IPS DF 4.7 (cell line): ENCODE results near the gene COL23A1.
"Not testable (repeated sequence)": the region's sequence is repeated elsewhere in the genome, so short reads cannot be mapped to it uniquely, and the experiment has no call there.

Experiments
- DNase-seq: peaks from one replicate; pipeline ENCODE4 v3.0.0-alpha.2; 2013; ENCODE audit warnings: low spot score; ENCODE audit errors: extremely low read depth

The COL23A1 gene

DNA sequence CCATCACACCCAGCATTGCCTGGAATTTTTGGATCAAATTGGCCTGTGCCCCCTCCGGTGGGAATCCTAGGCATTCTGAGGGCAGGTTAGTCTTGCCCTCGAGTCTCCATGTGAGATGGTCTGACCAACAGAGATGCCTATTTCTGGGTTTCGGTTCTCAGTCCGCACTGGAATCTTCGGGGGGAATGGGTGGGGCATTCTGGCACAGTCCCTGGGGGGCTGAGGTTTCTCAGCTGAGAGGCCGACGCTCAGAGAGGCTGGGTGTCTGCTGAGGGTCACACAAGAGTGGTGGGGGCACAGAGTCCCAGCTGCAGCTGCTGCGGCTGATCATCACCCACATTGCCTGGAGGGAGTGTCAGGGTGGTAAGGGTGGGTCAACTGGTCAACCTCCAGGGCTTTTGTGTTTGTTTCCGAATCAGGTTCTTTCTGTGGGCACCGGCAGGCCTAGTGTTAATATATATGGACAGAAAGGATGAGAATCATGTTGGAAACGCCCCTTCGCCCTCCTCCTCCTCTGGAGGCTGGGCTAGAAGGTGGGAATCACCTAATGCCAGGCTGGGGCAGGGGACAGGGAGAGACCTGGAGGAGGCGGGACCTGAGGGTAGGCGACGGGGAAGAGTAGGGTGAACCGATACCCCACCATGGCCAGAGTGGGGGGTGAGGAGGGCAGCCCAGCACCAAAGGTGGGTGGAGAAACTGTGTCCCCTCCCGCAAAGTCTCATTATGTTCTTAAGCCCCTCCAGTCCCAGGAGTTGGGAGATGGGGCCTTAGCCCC lies 208.1 kb downstream of the COL23A1 start:
- no peak for DNase-seq

DNA sequence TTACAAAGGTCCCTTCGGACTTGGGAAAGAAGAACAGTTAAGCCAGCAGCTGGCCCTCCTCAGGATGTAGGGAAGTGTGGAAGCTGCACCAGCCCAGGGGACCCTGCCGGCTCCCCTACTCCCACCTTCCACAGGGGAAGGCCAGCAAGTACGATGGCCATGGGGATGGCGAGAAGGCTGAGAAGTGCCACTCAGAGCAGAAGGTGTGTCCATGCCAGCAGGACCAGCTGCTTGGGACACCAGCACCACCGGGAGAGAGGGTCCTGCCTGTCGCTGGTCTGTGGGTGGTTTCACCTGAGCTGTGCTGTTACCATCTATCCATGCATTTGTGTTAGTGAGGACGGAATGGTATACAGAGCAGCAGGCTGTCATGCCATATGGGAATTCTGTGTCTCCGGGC lies 209.0 kb downstream of the COL23A1 start:
- no peak for DNase-seq

DNA sequence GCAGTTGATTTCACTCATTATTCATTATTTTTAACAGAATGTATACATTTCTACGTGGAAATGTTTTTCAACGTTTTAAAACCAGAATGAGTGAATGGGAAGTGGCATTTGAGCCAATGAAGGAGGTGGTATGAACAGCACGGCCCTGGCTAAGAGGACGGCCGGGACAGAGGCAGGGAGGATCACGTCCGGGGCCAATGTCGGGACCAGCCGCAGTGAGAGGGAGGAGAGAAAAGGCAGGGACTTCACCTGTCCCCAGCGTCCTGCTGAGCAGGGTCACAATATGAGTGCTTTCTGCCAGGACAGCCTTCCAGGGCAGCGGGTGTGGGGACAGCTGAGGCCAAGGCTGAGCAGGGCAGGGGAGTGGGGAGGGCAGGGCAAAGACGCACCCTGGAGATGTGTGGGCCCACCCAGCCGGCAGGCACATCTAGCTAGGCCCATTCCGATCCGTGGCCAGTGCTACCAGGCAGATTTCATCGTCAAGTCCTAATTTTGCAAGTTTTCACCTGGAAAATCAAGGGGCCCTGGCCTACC lies 209.6 kb downstream of the COL23A1 start:
- no peak for DNase-seq

DNA sequence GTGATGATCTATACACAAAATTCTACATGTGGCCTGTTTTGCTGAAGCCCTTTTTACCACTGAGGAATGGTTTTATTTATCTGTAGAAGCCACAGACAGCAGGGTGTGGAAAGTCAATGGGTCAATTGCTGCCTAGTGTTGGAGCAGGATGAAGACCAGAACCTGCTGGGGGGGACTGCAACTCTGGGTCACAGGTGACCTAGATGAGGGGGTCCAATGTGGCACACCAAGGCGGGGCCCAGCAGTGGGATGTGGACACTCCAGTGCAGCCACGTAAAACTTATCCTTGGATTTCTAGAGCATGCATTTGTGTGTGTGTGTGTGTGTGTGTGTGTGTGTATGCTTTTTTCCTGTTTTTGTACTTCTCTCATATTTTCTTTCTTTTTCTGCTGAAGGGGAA lies 210.1 kb downstream of the COL23A1 start:
- DNase-seq, result no peak

DNA sequence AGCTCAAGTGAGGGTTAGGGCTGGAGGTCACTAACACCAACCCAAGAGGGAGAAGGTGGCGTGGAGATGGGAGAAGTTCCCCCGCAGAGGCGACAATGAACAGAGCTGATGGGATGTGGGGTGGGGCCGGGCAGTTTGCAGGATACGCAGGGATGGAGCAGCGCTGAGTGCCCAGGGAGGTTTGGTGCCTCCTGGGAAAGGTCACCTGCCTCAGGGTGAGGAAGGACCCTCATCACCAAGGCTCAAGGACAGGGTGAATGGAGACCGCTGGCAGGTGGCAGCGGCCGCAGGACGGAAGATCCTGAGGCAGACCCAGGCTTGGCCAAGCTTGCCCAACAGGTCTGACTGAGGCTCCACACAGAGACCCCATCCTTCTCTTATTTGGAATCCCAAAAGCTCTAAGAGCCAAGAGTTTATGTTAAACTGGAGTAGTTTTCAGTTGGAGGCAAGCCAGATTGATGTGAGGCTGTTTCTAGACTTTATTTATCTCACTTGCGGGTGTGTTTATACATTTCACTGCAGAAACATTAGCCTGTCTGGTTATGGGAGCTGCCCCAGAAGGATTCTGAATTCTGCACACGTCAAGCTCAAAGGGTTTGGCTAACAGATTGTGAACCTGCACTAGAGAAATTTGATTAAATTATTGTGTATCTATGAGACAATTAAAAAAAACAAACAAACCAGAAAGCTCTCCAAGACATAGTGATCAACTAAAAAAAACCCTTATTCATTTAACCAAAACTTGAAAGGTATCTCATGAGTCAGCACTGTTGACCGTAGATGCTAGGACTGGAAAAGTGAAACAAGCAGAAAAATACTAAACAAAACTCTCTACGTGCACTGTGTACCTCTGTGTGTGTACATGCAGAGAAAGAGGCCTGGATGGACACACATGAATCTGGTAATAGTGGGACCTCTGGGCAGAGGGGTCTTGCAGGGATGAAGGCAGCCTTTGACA lies 211.4 kb downstream of the COL23A1 start:
- no peak for DNase-seq

DNA sequence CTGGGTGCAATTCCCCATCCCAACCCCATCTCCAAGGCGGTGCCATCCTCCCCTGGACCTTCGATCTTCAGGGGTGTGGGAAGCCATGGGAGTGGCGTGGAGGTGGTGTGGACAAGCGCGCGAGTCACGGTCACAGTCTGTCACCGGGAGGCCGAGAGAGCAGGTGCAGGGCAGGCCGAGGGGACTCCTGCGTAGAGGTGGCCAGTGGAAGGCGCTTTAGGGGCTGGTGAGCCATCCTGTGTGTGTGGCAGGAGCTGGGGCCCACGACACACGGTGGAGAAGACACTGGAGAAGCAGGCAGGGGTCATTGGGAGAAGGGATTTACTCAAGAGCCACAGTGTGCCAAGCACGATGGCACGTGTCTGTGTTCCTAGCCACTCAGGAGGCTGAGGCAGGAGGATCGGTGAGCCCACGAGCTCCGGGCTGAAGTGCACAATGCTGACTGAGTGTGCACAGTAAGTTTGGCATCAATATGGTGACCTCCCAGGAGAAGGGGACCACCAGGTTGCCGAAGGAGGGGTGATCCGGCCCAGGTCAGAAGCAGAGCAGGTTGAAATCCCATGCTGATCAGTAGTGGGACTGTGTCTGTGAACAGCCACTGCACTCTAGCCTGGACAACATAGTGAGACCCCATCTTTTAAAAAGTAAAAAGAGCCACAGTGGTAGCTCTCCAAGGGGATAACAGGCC lies 212.5 kb downstream of the COL23A1 start:
- no peak for DNase-seq

DNA sequence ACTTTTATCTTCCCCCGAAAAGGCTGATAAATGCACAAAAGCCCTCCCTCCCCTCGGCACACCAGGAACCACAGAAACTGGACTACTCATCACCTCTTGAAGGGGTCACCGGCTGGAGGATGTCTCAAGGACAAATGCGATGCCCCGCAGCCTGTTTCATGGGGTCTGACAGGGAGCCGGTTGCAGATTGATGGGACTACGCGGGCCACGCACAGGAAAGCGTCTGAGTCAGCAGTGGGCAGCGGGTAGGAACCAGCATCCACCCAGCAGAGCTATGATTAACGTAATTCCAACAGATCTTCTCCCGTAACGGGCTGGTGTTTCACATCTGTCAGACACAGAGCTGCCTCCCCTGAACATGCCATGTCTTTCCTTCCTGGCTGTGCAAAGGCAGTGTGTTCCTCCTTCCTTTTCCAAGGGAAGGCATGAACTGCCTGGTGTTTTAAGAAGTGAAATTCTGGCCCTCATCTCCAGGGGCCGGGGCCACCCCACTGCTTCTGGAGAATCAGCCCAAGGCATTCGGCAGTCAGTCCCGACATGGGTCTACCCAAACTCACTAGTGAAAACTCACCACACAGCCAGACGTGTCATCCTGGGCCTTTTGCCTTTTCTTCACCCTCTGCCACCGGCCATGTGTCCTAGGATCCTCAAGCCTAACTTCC lies 213.1 kb downstream of the COL23A1 start:
- DNase-seq, result no peak

DNA sequence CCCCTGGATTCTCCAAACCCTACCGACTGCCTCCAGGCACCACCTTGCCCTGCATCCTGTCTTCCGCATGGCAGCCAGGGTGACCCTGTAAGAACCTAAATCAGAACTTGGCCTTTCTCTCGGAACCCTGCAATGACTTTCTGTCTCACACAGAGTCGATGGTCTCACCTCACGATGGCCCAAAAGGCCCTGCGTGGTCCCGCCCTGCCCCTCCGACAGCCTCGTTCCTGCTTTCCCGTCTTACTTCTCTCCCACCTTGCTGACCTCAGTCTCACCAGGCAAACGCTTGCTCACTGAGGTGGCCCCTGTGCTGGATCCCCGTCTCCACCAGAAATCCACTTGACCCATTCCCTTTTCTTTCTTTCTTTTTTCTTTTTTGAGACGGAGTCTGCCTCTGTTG lies 214.8 kb downstream of the COL23A1 start:
- DNase-seq, result no peak

DNA sequence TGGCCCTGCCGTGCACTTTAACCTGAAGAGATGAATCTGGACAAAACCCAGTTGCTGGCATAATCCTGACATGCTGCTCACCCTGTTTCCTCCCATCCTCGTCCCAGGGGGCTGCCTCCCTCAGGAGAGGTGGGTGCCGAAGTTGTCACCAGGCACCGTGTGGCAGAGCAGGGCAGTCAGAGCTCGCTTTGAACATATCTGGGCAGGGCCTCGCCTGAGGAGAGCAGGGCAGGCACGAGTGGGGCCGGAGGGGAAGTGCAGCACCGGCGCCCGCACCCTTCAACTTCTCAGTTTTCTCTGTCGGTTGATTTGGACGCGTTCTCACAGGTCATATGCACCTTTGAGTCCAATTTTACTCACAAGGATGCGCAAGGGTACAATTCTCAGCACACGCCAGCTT lies 216.5 kb downstream of the COL23A1 start:
- DNase-seq, result no peak

DNA sequence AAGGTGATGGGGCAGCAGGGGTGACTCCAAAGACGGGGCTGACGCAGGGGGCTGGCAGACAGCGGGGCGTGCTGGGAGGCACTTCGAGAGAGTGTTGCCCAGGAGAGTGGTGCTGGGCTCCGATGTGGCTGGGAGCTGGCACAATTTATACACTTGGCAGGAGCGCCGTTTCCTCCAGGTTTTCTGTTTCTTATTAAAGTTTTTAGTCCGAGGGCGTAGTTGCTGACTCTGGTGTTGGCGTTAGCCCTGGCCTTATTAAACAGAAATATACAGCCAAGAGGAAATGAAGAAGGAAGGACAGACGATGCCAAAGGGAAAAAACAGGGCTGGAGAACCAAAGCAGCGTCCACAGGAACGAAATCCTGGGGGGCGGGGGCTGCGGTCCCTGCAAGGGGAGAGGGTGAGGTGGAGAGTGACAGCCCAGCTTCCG lies 218.0 kb downstream of the COL23A1 start:
- DNase-seq, result no peak

DNA sequence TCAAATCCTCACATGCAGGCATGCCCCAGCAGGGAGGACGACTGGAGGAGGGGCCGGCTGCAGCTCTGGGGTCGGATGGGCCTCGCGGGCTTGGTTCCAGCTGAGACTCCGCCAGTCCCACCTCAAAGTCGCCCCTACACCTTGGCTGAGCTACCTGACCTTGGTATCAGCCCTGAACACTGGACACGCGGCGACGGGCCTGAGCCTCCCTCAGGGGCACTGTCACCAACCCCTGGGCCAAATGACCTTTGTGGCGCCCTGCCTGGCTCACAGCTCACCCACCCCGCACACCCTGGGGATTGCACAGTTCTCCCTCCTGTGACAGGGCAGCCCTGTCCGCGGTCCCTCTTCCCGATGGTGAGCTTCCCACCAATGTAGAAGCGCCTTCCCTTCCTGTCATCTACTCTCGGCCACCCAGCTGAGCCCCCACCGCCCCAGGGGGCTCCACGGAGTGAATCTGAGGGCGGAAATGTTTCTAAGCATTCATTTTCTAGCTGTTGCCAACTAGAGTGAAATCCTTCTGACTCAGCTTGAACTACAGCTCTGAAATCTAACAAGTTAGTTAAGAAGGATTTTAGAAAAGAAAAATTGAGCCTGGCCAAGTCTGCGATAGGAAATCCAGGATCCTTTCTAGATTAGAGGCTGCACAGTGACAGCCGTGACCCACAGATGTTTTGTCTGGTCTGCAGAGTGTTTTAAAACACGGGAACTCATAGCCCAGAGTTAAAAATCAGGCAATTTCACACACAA lies 218.7 kb downstream of the COL23A1 start:
- no peak for DNase-seq

DNA sequence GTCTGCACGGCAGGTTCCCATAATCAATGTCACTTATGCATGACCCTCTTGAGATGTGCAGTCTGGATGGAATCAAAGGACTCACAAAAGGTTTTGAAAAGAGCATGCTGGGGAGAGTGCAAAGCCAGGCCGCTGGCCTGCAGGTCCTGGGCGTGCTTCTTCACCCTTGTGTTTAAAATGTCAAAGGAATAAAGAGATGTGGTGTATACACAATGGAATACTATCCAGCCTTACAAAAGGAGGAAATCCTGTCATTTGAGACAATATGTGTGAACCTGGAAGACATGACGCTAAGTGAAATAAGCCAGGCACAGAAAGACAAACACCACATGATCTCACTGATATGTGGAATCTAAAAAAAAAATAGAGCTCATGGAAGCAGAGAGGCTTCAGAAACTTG lies 220.1 kb downstream of the COL23A1 start:
- DNase-seq, result no peak

DNA sequence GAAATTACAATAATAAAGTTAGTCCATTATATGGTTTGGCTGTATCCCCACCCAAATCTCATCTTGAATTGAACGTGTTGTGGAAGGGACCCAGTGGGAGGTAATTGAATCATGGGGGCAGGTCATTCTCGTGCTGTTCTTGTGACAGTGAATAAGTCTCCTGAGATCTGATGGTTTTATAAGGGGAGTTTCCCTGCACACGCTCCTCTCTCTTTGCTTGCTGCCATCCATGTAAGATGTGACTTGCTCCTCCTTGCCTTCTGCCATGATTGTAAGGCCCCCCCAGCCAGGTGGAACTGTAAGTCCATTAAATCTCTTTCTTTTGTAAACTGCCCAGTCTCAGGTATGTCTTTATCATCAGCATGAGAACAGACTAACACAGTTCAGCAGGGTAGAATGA lies 220.7 kb downstream of the COL23A1 start:
- not testable (repeated sequence) for DNase-seq

DNA sequence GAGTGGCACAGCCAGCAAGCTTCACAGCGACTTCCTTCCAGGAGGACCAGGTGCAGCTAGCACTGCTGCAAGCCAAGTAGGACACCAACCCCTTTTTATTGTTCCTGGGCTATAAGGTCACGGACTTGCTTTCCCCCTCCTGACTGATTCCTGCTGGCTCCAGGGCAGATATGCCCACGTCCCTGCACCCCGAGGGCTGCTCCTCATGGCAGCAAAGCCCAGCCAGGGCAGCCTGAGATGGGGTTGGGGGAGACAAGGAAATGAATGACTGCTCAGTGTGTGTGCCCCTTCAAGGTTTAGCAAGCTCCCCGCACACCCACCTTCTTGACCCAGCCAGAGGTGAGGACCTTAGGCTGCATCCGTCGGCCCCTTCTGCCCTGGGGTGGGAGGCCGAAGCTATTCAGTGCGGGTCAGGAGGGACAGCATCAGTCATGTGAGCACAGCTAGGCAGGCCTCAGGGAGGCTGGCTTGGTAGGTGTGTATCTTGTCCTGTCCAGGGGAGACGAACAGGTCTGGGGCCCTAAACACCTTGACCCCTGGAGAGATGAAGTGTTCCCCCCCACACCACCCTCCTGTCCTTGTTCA lies 221.4 kb downstream of the COL23A1 start:
- DNase-seq, result no peak

DNA sequence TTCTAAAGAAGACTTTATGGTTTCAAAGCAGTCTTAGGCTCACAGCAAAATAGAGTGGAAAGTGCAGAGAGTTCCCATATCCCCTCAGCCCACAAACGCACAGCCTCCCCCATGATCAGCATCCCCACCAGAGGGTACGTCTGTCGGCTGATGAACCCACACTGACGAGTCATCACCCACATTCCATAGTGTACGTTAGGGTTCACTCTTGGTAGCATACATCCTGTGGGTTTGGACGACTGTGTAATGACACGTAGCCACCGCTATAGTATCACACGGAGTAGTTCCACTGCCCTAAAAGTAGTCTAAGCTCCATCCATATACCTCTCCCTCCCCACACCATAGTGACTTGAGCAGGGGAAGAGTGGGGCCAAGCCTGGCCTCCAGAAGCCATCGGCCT lies 221.9 kb downstream of the COL23A1 start:
- no peak for DNase-seq

DNA sequence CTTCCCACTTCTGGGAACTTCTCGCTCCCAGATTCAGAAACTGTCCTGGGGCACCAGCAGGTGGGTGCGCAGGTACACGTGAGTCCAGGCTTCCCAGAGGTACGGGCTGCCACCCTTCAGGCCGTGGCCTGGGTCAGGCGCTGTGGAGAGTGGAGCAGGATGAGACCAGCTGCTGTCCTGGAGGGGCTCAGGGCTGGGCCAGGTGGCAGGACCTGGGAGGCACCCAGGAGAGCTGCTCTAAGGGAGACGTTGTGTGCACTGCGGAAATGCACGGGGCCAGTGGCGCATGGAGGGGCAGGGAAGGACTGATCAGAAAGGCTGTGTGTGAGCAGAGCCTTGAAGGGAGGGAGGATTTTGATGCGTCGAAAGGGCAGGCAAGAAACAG lies 222.5 kb downstream of the COL23A1 start:
- no peak for DNase-seq

DNA sequence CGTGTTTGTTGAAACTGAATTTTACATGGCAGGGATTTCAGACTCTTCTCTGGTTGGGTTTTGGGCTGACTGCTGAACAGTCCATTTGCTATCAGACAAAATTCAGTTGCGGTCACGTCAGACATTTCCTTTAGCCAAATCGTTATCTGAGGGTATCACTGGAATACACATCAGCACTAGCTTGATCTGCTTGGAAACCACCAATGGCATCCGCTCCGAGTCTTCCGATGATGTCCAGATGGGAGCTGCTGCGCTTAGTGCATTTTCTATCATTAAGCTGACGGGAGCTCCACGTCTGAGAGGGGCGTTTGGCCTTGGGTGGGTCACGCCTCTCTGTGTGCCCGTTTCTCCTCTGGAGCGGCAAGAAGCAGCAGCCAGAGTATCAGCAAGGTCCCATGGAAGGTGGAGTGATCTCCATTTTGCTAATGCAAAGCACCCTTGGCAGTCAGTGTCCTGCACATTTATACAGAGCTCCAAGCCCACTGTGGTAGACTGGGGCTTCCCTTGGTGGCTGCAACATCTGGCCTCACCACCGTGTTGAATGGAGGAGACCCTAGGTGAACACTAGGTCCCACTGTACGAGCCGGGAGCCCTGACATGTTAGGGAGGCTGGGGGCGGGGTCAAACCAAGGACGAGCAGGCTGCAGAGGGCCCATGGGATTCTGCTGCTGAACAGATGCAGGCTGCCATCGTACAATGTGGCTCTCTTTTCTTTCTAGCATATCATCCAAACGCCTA lies 223.0 kb downstream of the COL23A1 start:
- no peak for DNase-seq

DNA sequence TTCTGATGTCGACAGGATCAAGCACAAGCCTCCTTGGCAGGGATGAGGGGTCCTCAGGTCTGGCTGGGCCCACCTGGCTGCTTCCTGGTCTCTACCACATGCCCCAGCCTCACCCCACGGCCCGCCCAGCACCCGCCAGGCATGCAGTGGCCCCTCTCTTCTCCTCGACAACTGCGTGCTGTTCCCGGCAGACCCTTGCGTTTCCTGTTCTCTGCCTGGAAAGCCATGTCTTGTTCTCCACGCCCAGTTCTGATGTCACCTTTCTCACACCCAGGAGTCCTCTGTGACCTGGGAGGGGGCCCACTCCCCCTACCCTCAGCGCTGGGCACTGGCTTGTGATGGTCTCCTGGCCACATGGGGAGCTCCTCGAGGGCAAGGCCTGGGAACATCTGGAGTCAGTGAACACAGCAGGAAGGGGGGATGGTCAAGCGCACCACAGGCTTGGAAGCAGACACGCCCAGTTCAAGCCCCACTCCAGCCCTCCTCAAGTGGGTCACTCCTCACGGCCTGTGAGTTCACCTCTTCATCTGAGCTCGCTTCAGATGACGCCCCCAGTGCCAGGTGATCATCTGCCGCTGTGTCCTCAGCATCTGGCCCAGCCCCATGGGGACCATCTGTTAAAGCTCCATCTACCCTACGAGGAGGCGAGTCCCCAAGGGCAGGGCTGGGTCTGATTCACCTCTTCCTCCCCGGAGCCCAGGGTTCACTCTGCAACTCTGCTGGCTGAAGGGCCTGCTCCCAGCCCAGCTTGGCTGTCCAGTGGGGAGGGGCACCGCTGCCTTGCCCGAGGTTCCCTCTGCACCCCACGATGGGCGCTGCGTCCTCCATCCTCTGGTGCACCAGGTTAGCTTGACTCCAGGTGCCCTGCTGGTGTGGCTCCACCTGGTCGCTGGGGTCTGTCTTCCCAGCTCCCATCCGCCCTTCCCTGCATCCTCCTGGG lies 224.4 kb downstream of the COL23A1 start:
- DNase-seq, result no peak
